Endodermal cell (in vitro differentiated cells): ENCODE data around the gene TUBA4B. TPM values are rescaled to one million over a fixed set of nuclear protein-coding genes. Genes with fewer than 3 reads are reported as not detected.

Experiments used
- DNase-seq: peaks from one replicate; pipeline ENCODE4 v3.0.0-alpha.2; 2017
- H3K27ac ChIP-seq: 2 replicates; pipeline ENCODE4 v1.5.1; 2013; ENCODE audit warnings: mild to moderate bottlenecking, low read depth, low read length, moderate library complexity
- H3K27me3 ChIP-seq: 2 replicates; pipeline ENCODE4 v1.6.1; 2013; ENCODE audit warnings: mild to moderate bottlenecking, low read length, moderate library complexity; ENCODE audit not compliant: insufficient read depth, control insufficient read depth, poor library complexity, severe bottlenecking
- H3K36me3 ChIP-seq: 2 replicates; pipeline ENCODE4 v1.7.0; 2013; ENCODE audit warnings: mild to moderate bottlenecking, low read length, moderate library complexity; ENCODE audit not compliant: control insufficient read depth, insufficient read depth
- H3K4me1 ChIP-seq: one replicate; pipeline ENCODE4 v1.7.0; 2013; ENCODE audit warnings: low read length; ENCODE audit not compliant: control insufficient read depth, insufficient read depth
- H3K4me3 ChIP-seq: 2 replicates; pipeline ENCODE4 v1.5.1; 2013; ENCODE audit warnings: mild to moderate bottlenecking, low read length, moderate library complexity
- H3K9ac ChIP-seq: 2 replicates; pipeline ENCODE4 v1.6.1; 2013; ENCODE audit warnings: mild to moderate bottlenecking, low read length, moderate library complexity; ENCODE audit not compliant: poor library complexity, severe bottlenecking; ENCODE audit errors: extremely low read depth
- H3K9me3 ChIP-seq: 2 replicates; pipeline ENCODE4 v1.6.1; 2013; ENCODE audit warnings: mild to moderate bottlenecking, low read length, moderate library complexity; ENCODE audit not compliant: control insufficient read depth
- H3K27ac Mint-ChIP-seq: 2 replicates; pipeline ENCODE4 v1.8.0; 2020; ENCODE audit warnings: mixed read lengths
- H3K27me3 Mint-ChIP-seq: 2 replicates; pipeline ENCODE4 v1.8.0; 2021; ENCODE audit warnings: mild to moderate bottlenecking, mixed read lengths; ENCODE audit not compliant: insufficient read depth
- H3K36me3 Mint-ChIP-seq: 2 replicates; pipeline ENCODE4 v1.8.0; 2020; ENCODE audit warnings: low read depth, mixed read lengths
- H3K4me1 Mint-ChIP-seq: 2 replicates; pipeline ENCODE4 v1.8.0; 2020; ENCODE audit warnings: mixed read lengths
- H3K4me3 Mint-ChIP-seq: 2 replicates; pipeline ENCODE4 v1.8.0; 2020; ENCODE audit warnings: mild to moderate bottlenecking, moderate library complexity, mixed read lengths
- H3K9me3 Mint-ChIP-seq: 2 replicates; pipeline ENCODE4 v1.8.0; 2020; ENCODE audit warnings: mild to moderate bottlenecking, mixed read lengths
- WGBS, 2 experiments: methylation state at CpG; one replicate each; pipeline versions ENCODE4 v1.1.5 to v1.1.7; 2013; ENCODE audit warnings: missing lambda C conversion rate in 2 of 2, mixed read lengths in 1 of 2; ENCODE audit not compliant: insufficient coverage in 1 of 2, insufficient read length in 1 of 2; 5-methylcytosine and 5-hydroxymethylcytosine counted together
- total RNA-seq, 2 donors: library from RNA; stranded (reverse); fragmentation: NEBNext Ultra II Directional in 1 of 2; extraction: Animal tissue kit (Norgen Biotek cat#: 25700) in 1 of 2; gene quantifications; 2 replicates in 1 of 2; 3 replicates in 1 of 2; pipeline ENCODE4 v1.2.1, GENCODE V29; 2021
- TF ChIP-seq, protein P1 (sequence below): fragments of 200-600 bp; sonication (generic); conservative IDR thresholded peaks from 2 replicates; pipeline ENCODE4 v1.5.0; 2021; ENCODE audit warnings: antibody characterized with exemption, mild to moderate bottlenecking

Gene TUBA4B
- total RNA-seq, 2 donors from 2014 or later, result not detected

DNA sequence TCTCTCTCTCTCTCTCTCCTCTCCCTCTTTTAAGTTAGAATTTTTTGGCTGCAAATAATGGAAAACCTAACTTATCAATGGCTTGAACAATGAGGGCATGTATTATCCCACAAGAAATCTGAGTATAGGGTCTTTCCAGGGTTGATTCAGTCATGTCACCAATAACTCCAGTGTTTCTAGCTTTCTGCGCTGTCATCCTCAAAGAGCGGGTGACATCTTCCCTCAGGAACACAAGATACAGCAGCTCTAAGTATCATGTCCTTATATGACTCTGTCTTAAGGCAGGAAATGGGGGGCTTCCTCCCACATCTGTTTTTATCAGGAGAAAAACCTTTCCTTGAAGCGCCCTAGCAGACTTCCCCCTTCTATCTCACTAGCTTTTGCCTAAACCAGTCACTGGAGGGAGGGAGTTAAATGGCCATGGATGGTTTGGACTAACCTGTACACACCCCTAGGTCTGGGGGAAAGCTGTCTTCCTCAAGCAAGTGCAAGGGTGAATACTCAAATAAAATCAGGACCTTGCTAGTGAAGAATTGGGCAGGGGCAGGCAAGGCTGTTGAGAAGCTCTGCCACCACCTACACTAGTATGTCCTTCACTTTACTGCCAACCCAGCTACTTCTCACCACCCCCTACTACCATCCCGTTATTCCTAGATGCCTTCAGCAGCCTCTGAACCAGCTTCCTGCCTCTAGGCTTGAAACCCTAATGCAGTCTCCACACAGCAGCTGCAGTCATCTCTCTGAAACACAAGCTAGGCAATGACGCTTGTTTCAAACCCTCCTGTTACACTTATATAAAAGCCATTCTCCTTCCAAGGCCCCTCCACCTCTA is 8.2 kb downstream of the TUBA4B start:
- no peak for DNase-seq
- peaks cover 27% of the 10 kb centered on the region for H3K27me3 ChIP-seq
- no peak overlapping the region for H3K4me3 ChIP-seq
- no peaks in the 10 kb centered on the region for H3K9me3 Mint-ChIP-seq
- 79 to 82% methylated on average over 4 to 5 of the region's 5 CpGs for WGBS, 2 experiments
- TF ChIP-seq, protein P1, sequence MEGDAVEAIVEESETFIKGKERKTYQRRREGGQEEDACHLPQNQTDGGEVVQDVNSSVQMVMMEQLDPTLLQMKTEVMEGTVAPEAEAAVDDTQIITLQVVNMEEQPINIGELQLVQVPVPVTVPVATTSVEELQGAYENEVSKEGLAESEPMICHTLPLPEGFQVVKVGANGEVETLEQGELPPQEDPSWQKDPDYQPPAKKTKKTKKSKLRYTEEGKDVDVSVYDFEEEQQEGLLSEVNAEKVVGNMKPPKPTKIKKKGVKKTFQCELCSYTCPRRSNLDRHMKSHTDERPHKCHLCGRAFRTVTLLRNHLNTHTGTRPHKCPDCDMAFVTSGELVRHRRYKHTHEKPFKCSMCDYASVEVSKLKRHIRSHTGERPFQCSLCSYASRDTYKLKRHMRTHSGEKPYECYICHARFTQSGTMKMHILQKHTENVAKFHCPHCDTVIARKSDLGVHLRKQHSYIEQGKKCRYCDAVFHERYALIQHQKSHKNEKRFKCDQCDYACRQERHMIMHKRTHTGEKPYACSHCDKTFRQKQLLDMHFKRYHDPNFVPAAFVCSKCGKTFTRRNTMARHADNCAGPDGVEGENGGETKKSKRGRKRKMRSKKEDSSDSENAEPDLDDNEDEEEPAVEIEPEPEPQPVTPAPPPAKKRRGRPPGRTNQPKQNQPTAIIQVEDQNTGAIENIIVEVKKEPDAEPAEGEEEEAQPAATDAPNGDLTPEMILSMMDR, result no peak
- H3K27me3 Mint-ChIP-seq, result peaks cover 52% of the 10 kb centered on the region
- H3K27ac Mint-ChIP-seq, result no peak overlapping the region
- H3K4me1 Mint-ChIP-seq, result no peaks in the 10 kb centered on the region
- H3K4me3 Mint-ChIP-seq, result no peak overlapping the region
- no peak overlapping the region for H3K27ac ChIP-seq
- H3K9ac ChIP-seq, result no peak overlapping the region
- no peaks in the 10 kb centered on the region for H3K4me1 ChIP-seq
- no peaks in the 10 kb centered on the region for H3K36me3 Mint-ChIP-seq
- no peaks in the 10 kb centered on the region for H3K9me3 ChIP-seq
- H3K36me3 ChIP-seq, result no peaks in the 10 kb centered on the region

DNA sequence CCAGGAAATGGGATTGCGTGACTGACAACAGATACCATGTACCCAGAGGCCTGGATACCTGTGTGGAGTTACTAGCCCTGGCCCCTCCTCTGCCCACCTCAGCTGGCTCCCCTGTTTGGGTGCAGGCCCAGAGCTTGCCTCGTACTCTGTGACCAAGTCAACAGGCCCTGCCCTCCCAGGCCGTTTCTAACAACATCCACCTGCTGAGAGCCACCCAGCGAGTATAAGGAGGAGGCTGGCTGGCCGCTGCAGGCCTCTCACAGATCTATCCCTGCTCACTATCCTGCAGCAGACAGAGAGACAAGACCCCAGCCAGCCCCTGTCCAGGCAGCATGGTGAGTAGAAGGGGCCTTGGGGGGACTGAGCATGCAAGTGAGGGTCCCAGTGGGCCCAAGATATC is 13.2 kb downstream of the TUBA4B start:
- no peak overlapping the region for H3K27ac Mint-ChIP-seq
- H3K4me1 Mint-ChIP-seq, result no peaks in the 10 kb centered on the region
- H3K9me3 ChIP-seq, result no peaks in the 10 kb centered on the region
- no peak overlapping the region for H3K27ac ChIP-seq
- DNase-seq, result no peak
- H3K36me3 ChIP-seq, result no peaks in the 10 kb centered on the region
- no peak overlapping the region for H3K9ac ChIP-seq
- peaks cover 37% of the 10 kb centered on the region for H3K27me3 Mint-ChIP-seq
- WGBS, 2 experiments, result 71 to 74% methylated on average over 2 to 5 of the region's 5 CpGs
- no peaks in the 10 kb centered on the region for H3K9me3 Mint-ChIP-seq
- TF ChIP-seq, protein P1, result no peak
- no peaks in the 10 kb centered on the region for H3K4me1 ChIP-seq
- H3K36me3 Mint-ChIP-seq, result no peaks in the 10 kb centered on the region
- peaks cover 9% of the 10 kb centered on the region for H3K27me3 ChIP-seq
- H3K4me3 ChIP-seq, result no peak overlapping the region
- no peak overlapping the region for H3K4me3 Mint-ChIP-seq

DNA sequence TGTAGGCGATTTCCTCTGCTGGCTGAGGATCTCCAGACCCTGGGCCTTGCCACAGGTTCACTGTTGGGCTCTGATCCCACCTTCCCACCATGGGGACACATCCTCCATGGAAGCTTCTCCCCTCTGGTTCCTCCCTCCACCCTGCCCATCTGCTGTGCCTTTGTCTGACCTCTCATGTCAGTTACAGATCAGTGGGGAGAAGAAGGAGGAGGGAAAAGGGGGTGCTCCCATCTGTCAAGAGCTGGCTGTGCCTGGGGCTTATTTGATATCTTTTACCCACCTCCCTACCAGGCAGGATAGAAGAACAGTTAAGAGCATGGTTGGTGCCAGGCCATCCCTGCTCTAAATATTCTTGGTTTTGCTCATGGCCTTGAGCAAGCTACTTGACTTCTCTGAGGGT is 13.8 kb downstream of the TUBA4B start:
- DNase-seq, result no peak
- H3K27ac ChIP-seq, result no peak overlapping the region
- TF ChIP-seq, protein P1, result no peak
- H3K36me3 ChIP-seq, result no peaks in the 10 kb centered on the region
- H3K4me1 Mint-ChIP-seq, result no peaks in the 10 kb centered on the region
- H3K4me3 ChIP-seq, result no peak overlapping the region
- no peak overlapping the region for H3K9ac ChIP-seq
- no peak overlapping the region for H3K4me3 Mint-ChIP-seq
- no peaks in the 10 kb centered on the region for H3K9me3 Mint-ChIP-seq
- 75 to 83% methylated on average over 1 of the region's 1 CpG for WGBS, 2 experiments
- H3K4me1 ChIP-seq, result no peaks in the 10 kb centered on the region
- no peak overlapping the region for H3K27ac Mint-ChIP-seq
- peaks cover 5% of the 10 kb centered on the region for H3K27me3 ChIP-seq
- peaks cover 36% of the 10 kb centered on the region for H3K27me3 Mint-ChIP-seq
- no peaks in the 10 kb centered on the region for H3K9me3 ChIP-seq
- no peaks in the 10 kb centered on the region for H3K36me3 Mint-ChIP-seq
